NCI-H146 treated with DMSO at 0.1 percent for 48 hours (cell line): ENCODE results near the gene CAMK1D.
"Not testable (repeated sequence)": the region's sequence is repeated elsewhere in the genome, so short reads cannot be mapped to it uniquely, and the experiment has no call there.

Source experiments
- DNase-seq: peaks from one replicate; lab custom pipeline; 2025; ENCODE audit not compliant: unreplicated experiment; lab: John Stamatoyannopoulos, UW

The CAMK1D gene

DNA sequence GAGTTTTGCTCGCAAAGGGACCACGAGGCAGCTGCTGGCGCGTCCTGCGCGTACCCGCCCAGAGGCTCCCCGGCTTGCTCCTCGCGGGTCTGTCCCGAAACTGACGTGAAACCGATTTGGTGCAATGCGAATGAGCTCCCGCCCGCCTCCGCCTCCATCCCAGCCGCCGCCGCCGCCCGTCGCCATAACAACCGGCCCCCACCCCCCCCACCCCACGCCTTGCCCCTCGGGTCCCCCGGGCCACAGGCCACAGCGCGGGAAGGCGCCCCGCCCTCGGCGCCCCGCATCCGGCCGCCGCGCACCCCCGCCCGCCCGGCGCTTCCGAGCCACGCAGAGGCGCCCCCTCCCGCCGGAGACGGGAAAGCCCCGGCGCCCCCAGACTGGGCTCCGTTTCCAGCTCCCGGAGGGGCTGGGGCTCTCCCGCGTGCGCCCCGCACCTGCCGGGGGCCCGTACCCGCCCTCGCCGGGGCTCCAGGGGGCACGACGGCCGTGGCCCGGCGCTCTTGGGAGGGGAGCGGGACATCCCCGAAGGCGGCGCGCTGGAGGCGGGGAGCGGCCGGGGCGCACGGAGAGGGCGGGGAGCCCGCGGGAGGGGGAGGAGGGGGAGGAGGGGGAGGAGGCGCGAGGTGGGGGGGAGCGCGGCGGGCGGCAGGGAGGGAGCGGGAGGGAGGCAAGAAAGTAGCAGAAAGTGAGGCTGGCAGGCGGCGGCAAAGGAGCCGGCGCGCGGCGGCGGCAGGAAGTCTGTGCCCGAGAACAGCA, at the start of gene CAMK1D:
TSS of gene CAMK1D (plus strand) at position 678 of the 759 bp plus-strand sequence.
- DNase-seq, result peak; percentile 68

DNA sequence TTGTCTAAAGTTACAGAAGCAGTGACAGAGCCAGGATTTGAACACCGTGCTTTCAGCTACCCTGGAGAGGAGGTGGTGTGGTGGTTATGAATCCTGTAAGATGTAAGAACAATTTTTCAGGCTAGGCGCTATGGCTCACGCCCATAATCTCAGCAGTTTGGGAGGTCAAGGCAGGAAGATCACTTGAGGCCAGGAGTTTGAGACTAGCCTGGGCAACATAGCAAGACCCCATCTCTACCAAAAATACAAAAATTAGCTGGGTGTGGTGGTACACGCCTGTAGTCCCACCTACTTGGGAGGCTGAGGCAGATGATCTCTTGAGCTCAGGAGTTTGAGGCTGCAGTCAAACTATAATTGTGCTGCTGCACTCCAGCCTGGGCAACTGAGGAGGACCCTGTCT, 48.3 kb upstream of the CAMK1D start:
- DNase-seq, result not testable (repeated sequence)

DNA sequence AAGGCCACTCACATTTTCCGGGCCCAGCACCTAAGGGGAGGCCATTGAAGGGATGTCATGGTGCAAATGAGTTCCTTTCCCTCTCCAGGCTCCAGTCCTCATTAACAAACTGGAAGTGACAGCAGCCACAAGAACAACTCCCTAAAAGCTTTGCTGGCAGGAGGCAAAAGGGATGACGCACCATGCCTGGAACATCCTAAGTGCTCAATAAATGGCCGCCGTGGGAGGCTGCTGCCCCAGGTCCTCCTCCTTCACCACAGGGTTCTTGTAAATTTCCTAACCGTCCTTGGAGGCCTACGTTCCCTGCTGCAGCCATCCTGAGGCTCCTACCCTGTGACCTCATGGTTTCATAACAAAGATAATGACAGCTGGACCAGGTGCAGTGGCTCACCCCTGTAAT, 41.3 kb upstream of the CAMK1D start:
- no peak for DNase-seq

DNA sequence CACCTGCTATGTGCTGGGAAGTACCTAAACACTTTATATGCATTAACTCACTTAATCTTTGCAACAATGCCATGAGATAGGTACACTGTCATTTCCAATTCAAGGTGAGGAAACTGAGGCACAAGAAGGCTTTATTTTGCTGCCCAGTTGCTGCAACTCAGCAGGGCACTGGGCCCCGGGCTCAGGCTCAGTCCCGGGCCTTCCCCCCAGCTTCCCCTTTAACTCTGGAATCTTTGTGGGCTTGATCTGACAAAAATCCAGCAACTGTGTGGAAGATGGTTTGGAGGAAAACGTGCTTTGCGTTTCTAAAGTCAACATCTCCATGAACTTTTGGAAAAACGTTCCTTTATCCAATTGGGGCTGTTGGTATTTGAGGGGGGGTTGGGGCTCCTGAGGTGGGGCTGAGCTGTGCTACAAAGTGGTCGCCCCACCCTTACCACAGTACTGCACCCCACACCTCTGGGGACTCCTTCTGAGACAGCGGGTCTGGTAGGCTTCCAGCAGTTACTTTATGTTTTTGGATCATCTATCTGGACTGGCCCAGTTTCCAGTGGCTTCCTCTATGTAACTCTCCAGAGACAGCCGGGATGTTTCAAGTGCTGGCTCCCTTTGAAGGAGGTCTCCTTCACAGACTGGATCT, 40.5 kb upstream of the CAMK1D start:
- DNase-seq, result no peak

DNA sequence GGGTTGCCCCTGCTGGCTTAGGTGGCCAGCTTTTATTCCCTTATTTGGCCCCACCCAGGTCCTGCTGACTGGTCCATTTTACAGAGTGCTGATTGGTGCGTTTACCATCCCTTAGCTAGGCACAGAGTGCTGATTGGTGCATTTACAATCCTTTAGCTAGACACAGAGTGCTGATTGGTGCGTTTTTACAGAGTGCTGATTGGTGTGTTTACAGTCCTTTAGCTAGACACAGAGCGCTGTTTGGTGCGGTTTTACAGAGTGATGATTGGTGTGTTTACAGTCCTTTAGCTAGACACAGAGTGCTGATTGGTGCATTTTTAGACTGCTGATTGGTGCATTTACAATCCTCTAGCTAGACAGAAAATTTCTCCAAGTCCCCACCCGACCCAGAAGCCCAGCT, 39.6 kb upstream of the CAMK1D start:
- not testable (repeated sequence) for DNase-seq

DNA sequence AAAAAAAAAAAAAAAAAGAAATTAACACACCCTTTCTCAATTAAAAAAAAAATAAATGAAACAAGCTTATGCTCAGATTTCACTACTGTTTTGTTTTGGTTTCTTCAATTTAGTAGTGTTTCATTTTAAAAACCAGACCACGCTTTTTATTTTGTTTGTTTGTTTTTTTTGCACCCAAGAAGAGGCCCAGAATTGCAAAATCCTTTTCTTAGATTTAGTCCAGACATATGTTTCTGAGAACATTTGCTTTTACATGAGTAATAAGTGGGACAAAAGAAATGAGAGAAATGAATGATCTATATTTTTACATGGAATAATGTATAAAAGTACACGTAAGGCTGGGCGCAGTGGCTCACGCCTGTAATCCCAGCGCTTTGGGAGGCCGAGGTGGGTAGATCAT, 34.5 kb upstream of the CAMK1D start:
- no peak for DNase-seq

DNA sequence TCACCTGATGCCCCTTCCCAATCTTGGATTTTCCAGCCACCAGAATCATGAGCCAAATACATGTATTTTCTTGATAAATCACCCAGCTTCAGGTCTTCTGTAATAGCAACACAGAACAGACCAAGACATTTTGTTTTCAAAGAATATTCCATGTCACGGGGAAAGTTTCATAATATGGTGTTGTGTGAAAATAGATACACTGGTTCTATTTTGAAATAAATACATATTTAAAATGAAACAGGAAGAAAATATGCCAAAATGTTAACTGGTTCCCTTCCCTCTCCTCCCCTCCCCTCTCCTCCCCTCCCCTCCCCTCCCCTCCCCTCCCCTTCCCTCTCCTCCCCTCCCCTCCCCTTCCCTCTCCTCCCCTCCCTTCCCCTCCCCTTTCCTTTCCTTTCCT, 30.3 kb upstream of the CAMK1D start:
- no peak for DNase-seq

DNA sequence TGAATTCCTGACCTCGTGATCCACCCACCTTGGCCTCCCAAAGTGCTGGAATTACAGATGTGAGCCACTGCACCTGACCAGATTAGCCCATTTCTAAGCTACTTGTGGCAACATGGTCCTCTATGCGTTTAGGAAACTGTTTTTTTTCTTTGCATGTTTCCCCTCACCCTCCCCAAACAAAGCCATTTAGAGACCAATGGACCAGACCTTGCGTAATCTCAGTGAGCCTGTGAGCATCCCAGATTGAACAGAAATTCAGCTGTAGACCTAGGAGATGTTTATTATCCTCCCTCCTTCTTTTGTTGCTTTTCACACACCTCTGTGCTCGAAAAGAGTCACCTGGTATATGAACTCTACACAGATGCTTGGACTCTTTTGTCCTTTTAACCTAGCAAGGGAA, 28.5 kb upstream of the CAMK1D start:
- DNase-seq, result no peak

DNA sequence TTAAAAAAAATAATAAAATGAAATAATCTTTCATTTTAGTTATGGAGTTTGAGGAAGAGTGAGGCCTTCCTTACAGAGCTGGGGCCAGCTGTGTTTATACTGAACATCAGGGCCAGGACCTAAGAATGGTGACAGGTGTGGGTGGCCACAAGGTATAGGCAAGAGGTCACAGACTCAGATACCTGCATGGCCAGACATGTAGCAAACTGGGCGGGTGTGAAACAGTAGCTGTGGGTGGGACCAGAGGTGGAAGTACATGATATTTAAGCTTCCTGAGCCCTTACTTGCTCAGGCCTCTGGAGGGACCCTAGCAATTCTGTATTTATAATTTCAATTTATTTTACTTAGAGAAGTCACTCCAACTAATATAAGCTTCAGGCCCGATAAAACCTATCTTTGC, 27.7 kb upstream of the CAMK1D start:
- DNase-seq, result peak; percentile 38

DNA sequence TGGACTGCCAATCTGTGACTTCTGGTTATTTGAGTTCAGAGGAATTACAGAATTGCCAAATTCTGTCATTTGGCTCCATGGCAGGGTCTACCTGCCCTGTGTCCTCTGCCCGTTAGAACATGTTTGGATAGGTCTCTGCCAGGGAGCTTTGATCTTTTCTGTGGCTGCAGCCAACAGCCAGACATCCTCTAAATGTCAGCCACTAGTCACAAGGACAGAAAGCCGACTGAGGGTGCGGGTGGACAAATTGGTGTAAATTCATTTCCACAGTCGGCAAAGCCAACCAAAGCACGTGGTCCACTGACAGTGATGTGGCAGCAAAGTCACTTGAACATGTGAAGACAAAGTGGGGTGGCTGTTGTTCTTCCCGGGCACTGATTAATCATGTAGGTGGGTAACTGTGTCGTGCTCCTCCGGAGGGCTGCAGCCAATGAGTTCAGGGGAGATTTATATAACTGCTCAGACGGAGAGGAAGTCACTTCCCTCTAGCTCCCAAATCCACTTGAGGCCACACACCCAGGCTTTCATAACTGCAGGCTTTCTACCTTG, 26.7 kb upstream of the CAMK1D start:
- DNase-seq, result no peak

DNA sequence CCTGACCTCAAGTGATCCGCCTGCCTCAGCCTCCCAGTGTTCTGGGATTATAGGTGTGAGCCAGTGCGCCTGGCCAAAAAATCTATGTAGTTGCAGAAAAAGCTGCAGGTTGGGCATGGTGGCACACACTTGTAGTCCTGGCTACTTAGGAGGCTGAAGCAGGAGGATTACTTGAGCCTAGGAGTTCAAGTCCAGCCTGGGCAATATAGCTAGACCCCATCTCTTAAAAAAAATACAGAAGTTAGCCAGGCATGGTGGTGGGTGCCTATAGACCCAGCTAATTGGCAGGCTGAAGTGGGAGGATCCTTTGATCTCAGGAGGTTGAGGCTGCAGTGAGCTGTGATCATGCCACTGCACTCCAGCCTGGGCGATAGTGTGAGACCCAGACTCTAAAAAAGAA, 24.8 kb upstream of the CAMK1D start:
- DNase-seq, result no peak

DNA sequence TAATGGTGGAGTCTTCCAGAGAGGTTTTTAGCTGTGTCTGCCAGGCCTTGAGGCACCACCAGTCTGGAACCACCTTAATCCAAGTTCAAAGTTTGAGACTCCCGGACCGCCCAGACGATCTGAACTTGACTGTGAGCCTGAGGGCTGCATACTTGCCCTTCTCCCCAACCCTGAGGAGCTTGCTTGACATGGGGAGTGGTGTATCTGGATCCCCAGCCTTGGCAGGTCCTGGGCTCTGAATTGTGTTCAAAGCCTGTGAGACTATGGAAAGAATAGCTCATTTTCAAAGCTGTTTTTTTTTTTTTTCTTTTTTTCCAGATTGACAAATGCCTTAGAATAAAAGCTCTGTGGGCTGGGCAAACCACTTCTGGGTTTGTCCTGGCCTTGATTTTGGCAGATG, 22.3 kb upstream of the CAMK1D start:
- no peak for DNase-seq

DNA sequence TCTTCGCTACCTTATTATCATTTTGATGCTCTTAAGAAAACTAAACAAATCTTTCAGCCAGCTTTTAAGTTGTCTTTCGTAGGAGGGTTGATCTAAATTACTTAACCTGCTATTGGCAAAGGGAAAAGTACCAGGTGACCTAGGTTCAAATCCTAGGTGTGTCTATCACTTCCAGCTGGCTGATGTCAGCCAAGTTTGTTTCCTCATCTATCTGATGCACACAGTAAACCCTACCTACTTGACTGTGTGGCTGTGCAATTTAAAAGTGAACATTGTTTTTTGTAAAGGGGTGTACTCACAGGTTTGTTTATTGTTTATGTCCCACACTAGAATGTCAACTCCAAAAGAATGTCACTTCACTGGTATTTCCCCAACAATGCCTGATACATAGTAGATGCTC, 21.9 kb upstream of the CAMK1D start:
- no peak for DNase-seq

DNA sequence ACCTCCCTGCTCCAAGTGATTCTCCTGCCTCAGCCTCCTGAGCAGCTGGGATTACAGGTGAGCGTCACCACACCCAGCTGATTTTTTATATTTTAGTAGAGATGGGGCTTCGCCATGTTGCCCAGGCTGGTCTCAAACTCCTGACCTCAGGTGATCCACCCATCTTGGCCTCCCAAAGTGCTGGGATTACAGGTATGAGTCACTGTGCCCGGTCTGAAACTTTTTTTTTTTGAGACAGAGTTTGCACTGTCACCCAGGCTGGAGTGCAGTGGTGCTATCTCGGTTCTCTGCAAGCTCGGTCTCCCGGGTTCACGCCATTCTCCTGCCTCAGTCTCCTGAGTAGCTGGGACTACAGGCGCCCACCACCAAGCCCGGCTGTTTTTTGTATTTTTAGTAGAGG, 21.0 kb upstream of the CAMK1D start:
- not testable (repeated sequence) for DNase-seq

DNA sequence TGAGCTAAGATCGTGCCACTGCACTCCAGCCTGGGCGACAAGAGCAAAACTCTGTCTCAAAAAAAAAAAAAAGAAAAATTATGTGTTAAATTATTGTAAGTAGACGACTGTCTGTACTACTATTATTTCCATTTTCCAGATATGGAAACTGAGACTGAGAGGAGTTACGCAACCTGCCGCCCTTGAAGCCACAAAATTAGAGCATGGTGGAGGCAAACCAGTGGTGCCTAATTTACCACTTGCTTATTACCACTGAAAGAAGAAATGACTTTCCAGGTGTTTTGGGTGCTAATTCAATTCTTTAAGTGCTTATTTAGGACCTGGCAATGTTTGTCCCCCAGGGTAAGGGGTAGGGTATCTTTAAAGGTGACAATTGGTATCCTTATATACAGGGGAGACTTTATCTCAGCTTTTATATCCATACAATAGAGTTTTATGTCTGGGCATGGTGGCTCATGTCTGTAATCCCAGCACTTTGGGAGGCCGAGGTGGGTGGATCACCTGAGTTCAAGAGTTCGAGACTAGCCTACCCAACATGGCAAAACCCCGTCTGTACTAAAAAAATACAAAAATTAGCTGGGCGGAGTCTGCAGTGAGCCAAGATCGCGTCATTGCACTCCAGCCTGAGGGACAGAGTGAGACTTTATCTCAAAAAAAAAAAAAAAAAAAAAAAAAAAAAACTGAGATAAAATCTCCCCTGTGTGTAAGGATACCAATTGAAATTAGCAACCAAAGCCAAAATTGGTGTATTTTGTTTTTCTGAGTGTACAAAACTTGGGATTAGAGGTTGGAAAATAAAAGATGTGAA, 16.6 kb upstream of the CAMK1D start:
- DNase-seq, result no peak

DNA sequence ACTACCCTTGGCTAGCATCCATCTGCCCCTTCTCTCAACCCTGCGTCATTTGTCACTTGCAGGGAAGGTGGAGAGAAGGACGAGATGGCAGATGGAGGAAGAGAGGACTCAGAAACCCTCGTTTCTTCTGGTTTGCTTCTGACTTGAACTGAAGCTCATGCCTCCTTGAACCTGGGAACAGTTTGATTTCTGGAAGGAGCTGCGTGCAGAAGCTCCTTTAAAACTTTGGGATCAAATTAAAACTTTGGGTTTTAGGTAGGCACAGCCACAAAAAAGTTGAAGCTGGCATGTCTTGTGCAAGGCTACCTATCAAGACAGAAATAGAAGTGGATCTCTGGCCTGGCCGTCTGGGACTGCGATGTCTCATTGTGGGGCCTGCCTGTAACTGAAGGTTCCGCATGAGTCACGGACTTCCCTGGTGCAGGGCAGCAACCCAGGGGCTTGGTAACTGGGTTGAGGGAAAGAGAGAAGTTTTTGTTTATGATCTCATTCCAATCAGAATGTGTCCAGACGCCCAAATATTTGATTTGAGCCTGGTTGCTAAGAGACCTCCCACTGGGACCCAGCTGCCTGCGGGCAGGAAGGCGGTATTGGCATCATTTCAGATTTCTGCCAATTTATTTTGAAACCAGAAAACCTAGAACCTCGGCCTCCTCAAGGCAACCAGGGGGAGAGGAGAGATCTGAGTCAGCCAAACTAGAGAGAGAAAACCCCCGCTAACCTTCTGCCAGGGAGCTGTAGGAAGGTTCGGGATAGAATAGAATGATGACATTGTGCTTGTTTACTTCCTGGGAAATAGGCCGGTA, 15.8 kb upstream of the CAMK1D start:
- peak; percentile 90 for DNase-seq

DNA sequence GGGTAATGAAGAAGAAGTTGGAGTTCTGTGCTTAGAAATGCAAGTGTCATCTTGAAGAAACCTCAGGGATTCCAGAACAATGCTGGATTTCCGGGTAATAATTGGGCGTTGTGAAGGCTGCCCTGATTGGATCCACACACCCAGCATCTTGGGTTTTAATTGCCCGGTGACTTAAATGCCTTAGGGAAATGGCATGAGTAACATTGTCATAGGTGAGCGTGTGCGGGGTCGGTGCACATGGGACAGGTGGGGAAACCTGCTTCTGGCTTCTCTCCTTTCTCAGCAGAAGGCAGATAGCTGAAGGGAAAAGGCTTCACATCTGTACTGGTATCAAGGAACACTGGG, 15.2 kb upstream of the CAMK1D start:
- DNase-seq, result no peak

DNA sequence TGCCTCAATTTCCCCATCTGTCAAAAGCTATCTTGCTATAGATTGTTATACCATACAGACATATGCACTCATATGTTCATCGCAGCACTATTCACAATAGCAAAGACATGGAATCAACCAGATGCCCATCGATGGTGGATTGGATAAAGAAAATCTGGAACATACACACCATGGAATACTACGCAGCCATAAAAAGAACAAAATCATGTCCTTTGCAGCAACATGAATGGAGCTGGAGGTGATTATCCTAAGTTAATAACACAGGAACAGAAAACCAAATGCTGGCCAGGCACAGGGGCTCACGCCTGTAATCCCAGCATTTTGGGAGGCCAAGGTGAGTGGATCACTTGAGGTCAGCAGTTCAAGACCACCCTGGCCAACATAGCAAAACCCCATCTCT, 14.2 kb upstream of the CAMK1D start:
- not testable (repeated sequence) for DNase-seq

DNA sequence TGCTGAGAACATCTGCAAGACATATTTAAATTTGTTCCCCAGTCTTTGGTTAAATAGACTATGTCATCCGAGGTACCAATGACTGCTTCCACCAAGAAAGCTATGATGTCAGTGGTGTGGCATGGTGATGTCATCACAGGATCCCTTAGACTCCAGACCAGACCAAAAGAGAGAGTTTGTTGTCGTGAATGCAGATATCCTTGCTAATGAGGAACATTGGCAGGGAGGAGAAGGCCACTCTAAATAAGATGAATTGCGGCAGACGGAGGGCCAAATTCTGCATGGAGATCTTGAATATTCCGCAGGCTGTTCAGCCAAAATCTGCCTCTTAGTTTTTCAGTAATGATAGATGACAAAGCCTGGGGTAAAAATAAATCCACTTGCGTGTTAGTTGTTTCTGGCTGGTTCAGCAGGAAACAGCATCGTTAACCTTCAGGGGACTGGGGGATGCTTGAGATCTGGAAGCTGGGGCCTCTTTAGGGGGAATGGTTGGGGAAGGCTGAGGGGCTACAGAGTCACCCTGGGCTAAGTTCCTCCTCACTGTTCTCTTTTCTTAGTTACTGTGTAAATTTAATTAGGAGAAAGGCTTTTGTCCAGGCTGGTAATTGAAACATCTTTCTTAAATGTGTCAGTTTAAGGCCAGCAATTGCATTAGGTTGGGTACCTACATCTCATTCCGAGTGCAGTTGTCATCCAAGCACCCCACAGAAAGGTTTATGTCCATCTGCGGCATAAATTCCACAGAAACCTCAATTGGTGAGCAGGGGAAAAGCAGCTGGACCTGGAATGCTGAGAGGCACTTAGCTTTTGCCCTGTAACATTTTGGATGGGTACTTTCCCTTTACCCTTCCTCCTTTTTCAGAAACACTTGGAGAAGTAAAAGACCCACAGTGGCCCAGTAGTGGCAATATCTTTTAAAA, 11.6 kb upstream of the CAMK1D start:
- no peak for DNase-seq

DNA sequence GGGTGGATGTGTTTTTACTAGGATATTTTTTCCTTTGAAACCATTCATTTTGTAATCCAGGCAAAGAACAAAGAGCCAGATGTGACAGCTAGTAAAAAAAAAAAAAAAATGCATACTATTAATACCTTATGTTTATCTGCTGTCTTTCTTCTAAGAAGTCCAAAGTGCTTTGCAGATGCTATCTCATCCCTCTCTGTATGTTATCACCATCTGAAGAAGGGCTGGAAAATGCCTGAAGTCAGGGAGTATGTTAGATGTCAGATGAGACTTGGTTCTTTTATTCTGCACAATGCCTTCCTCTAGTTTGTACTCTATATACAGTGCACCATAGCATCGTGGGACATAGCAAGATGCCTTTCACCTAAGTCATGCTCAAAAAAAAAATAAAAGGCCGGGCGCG, 10.4 kb upstream of the CAMK1D start:
- no peak for DNase-seq
